ELF-1 (cell line): Measurements from ENCODE around the gene ERFL.

Experiments
- DNase-seq: peaks from one replicate; pipeline ENCODE4 v3.0.0-alpha.2; 2016; ENCODE audit warnings: low read depth, low spot score

Gene ERFL

DNA sequence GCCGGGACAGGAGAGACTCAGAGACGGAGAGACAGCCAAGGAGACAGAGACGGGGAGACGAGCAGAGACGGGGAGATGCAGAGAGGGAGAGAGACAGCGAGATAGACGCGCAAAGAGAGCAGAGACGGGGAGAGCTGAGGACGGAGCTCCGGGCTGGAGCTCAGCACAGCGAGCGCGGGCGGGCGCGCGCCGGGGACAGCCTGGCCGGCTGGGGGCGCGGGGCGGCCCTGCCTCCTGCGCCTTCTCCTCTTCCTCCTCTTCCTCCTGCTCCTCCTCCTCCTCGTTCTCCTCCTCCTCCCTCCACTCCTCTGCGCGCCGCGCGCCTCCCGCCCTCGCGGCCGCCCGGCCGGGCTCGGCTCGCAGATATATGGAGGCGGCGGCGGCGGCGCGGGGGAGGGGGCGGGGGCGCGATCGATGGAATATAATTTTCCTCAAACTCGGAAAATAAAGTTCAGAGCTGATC is at the start of gene ERFL:
Gene ERFL (minus strand): TSS at position 229 of the 463 bp plus-strand sequence. CDS start 15,530 bp downstream, outside the sequence.
- DNase-seq = no peak

DNA sequence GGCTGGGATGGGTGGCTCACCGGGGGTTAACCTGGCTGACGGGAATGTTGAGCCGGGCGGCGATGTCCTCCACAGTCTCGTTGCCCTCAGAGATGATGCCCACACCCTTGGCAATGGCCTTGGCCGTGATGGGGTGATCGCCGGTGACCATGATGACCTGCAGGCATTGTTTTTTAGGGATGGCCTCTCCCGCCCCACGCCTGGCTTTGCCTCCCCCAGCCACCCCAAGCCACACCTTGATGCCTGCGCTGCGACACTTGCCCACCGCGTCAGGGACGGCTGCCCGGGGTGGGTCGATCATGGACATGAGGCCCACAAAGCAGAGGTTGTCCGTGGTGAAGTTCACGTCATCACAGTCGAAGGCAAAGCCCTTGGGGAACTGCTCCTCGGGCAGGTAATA is 49.7 kb upstream of the ERFL start:
- no peak for DNase-seq

DNA sequence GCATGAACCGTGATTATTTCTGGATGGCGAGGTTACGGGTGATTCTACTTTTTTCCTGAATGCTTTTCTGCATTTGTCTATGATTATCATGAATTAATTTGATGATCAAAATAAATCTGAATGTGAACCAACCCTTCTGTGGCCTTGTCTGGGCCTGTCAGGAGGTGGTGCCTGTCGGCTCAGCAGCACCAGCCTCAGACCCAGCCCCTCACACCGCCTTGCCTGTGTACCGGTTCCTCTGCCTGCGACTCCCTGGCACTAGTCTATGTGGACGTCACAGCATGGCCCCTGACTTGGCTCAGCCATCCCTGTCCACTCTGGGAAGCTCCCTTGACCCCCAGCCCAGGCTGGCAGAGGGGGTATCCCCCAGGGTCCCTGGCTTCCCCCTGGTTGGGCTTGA is 46.4 kb upstream of the ERFL start:
- no peak for DNase-seq

DNA sequence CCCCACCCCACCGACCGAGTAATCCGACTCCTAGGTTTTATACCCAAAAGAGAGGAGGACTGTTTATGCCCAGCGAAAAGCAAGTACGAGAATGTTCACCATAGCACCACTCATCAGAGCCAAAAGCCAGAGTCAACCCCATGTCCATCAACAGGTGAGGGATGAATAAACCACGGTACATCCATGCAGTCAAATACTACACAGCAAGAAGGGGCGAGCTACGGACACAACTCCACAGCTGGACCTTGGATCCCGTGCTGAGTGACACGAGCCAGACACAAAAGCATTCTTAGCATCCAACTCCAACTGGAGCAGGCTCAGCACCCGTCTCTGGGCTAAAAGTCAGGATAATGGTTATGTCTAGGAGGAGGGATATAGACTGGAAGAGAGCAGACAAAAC is 43.1 kb upstream of the ERFL start:
- DNase-seq = no peak

DNA sequence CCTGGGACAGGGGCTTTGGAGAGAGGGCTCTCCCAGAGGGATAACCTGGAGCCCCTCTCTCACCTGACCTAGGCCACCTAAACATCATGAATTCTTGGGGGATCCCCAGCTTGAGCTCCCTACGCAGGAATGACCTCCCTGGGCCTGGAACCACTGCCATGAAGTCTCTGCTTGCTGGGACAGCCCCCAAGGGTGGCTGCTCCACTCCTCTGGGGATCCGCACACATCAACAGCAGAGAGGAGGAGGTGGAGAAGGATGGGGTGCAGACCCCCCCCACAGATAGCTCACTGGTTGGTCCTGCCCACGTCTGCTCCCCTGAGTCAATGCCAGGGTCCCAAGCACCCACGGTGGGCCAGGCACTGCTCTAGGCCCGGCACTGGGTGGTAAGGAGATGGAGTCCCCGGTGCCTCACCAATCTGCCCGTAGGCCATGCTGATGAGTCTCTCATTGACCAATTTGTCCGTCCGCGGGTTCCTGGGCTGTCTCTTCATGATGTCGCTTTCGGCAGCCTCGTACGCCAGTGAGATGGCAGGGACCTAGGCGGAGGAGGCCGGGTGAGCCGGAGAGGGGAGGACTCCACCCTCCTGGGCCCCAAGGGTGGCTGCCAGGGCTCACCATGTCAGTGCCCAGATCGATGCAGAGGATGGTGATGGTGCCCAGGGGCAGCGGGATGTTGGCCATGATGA is 41.7 kb upstream of the ERFL start:
- no peak for DNase-seq

DNA sequence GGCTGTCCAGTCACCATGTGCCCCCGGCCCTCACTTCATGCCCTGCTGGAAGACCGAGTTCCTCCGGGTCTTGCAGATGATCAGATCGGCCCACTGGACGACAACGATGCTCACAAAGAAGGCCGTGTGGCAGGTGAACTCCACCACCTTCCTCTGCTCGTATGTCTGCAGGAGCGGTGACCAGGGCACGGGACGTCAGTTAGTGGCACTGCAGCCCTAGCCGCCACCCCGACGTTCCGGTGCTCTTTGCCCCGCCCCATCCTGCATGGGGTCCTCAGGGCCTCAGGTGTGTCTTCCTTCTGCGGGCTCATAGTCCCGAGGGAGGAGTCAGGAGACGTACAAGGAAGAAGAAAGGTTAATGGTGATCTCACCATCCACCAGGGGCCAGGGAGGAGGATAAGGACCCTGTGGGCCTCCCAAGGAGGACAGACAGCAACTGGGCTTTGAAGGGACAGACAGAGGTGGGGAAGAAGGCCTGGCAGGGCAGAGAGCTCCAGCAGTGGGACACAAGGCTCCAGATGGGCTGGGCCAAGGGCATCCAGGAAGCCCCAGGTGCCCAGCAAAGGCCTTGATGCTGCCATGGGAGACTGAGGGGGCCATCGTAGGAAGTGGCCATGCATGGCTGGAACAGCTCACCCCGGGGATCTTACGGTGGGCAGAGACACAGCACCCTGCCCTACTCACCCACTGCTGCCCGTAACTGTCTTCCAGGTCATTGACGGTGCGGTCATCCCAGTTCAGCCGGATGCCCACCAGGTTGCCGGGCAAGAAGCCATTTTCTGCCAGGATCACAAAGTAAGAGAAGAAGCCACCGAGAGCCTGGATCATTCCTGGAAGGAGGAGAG is 40.7 kb upstream of the ERFL start:
- no peak for DNase-seq

DNA sequence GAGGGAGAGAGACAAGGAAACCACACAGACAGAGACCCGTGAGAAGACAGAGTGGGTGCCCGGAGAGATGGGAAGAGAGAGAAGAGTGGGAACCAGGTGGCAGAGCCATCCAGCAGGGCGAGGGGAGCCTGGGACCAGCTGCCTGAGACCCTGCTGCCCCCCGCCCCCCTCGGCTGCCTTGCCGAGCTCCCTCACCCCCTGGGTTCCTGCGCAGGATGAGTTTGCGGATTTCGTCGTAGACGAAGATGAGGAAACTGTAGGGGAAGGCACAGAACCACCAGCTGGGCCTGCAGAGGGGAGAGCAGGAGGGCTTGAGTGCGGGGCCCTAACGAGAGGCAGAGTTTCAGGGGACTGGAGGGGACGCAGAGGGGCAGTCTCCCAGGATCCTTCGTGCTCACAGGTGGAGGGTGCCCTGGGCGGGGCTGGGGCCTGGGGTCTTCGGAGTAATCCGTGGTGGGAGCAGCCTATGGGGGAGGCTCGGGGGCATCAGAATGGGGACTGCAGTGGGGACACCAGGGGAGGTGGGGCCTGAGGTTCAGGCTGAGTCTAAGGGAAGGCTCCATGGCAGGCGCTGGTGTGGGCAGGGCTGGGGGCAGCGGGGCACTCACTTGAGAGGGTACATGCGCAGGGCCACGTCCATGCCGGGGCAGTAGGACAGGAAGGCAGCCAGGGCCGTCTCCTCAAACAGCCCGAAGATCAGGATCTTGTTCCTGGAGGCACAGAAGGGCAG is 39.0 kb upstream of the ERFL start:
- no peak for DNase-seq

DNA sequence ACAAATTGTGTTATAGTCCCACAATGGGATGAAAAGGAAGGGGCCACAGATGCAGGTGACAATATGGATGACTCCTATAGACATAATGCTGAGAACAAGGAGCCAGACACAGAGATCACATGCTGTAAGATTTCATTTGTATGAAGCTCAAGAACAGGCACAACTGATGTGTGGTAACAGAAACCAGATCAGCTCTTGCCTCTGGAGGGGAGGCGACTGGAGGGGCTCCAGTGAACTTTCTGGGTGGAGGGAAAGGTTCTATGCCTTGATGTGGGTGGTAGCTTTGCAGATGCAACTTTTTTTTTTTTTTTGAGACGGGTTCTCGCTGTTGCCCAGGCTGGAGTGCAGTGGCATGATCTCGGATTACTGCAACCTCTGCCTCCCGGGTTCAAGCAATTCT is 36.9 kb upstream of the ERFL start:
- DNase-seq = no peak

DNA sequence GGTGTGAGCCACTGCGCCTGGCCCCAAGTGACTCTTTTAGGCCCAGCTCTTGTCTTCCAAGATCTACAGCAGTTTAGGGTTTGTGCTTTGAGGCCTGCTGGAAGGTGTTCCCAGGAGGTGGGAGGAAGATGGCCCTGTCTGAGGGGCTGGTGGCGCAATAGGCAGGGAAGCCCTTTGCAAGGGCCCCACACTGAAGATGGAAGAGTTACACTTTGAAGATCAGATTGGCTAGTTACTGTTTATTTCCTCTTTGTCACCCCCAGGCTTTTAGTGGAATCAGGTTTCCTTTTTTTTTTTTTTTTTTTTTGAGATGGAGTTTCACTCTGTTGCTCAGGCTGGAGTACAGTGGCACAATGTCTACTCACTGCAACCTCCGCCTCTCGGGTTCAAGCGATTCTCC is 32.7 kb upstream of the ERFL start:
- peak; percentile 24 for DNase-seq

DNA sequence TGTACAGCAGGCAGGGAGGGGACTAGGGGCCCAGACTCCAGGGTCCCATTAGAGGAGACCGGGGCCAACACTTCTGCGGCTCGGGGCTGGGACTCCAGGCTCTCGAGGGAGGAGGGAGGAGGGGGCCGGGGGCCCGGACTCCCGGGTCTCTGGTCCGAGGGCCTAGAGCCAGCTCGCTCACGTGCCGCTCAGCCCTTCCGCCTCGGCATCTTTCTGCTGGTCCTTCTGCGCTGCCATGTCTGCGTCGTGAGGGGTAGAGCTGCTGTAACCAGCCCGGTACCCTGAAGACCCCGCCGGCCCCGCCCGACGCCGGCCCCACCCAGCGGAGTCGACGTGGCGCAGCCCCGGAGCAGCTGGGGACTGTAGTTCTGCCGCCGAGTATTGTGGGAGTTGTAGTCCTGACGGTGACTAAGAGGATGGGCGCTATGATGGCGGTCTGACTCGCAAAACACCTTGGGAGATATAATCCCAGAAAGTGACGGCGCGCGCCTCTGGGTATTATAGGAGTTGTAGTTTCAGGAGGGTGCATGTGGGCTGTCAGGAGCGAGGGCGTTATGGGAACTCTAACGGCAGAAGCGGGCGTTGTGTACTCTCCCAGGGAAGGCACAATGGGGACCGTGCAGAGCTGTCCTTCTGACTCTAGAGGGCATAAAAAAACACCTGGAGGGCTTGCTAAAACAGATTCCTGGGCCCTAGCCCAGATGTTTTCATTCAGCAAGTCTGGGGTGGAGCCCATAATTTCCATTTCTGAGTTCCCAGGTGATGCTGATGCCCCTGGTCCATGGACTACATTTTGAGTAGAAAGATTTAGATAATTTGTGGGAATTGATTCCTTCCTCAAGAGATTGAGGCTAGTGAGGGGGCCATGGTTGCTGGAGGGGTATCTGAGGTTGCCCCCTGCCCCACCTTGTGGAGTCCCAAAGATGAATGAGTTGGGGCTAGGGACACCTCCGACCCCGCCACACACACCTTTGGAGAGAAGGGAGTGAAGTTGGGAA is 31.1 kb upstream of the ERFL start, which contains the start of gene RABAC1:
Gene RABAC1 (minus strand): TSS at position 266 of the 998 bp plus-strand sequence. CDS start 29 bp downstream, at position 237.
- peak; percentile 96 for DNase-seq

DNA sequence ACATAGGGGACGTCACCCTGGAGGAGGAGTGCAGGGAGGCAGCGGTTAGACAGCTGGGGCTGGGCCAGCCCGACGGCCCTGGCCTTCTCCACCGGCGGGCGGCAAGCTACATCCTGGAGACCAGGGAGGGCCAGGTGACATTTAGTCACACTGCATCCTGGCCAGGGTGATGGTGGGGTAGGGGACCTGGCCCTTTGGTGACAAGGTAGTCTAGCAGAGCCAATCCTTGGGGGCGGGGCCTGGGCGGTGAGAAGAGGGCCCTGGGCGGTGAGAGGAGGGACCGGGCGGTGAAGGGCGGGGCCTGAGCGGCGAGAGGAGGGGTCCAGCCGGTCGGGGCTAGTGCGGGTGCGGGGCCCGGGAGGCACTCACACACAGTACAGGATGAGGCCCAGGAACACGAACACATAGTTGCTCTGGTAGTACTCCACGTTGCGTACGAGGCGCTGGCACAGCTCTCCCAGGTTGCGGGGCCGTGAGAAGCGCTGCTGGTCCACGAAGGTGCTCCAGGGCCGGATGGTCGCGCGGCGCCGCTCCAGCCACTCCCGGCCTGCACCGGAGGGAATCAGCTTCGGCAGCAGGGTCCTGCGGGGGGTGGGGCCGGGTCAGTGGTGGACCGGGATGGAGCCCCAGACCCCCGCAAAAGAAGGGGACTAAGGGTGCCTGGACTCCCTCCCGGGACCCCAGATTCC is 30.3 kb upstream of the ERFL start:
- DNase-seq = peak; percentile 92

DNA sequence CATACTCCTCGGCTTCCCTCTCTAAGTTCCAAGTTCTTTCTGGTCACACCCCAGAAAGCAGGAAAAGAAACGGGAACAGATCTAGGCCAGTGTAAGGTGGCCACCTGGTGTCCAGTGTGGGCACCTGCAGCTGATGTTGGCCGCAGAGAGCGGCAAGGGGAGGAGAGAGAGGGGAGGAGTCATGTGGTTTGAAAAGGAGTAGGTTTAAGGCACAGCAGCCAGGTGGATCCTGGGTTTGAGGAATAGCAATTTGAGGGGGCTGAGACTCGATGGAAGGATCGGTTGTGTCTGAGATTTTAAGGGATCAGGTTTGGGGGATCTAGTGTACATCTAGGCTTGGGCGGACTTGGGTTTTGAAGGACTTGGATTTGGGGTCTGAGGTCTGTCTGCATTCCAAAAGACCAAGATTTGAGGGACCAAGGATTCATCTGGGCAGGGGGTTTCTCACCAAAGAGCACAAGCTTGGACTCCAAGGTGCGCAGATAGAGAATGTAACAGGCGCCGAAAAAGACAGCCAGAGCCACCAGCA is 29.7 kb upstream of the ERFL start:
- peak; percentile 94 for DNase-seq

DNA sequence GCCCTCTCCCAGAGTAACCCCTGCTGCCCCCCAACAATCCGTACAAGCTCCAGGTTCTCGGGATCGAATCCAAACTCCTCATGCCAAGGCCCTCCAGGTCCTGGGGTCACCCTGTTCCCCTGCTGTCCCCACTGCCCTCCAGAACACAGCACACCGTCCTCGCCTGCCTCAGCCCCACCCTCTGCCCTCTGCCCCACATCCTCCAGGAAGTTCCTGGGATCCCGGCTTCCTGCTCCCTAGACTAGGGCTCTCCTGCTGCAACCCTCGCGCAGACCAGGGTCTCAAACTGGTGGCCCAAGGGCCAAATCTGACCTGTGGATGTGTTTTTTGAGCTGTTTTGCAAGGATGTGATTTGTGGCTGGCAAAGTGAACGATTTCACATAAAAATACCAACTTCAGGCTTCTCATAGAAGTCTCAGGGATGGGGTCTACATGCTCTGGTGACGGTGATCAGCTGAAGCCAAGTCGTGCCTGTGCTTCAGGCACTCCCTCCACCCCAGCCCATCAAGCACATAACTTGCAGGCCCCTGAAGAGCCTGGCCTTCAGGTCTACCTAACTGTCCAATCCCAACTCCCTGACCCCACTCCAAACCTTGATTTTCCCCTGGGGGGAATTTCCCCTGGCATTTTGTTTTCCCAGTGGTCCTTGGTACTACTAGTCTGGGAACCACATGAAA is 29.1 kb upstream of the ERFL start:
- DNase-seq = no peak

DNA sequence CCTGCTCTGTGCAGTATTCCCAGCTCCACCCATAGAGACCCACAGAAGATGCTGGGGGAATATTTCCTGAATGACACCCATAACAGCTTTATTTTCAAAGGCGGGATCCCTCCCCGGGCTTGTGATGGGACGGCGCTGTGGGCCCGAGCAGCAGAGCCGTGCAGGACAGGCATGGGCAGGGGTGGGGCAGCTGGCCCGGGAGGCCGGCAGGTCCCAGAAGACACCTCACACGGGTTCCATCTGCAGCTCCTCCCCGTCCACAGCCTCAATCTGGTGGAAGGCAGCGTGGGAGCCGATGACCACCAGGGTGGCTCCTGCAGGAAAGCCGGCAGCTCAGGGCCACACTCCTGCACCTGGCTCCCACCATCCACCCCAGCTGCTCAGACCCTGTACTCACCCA is 28.4 kb upstream of the ERFL start:
- no peak for DNase-seq

DNA sequence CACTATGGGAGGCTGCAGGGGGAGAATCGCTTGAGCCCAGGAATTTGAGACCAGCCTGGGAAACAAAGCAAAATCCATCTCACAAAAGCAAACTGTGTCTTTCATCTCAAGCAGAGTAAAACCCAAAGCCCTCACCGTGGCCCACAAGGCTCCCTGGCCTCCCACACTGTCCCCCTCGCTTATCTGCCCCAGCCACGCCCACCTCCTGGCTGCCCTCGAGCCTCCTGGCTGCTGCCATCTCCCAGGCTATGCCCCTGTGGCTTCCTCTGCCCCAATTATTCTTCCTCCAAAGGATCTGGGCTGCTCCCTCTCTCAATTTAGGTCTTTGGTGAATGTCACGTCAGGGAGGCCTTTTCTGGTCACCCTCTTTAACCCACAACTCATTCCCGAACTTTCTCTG is 27.3 kb upstream of the ERFL start:
- DNase-seq = no peak

DNA sequence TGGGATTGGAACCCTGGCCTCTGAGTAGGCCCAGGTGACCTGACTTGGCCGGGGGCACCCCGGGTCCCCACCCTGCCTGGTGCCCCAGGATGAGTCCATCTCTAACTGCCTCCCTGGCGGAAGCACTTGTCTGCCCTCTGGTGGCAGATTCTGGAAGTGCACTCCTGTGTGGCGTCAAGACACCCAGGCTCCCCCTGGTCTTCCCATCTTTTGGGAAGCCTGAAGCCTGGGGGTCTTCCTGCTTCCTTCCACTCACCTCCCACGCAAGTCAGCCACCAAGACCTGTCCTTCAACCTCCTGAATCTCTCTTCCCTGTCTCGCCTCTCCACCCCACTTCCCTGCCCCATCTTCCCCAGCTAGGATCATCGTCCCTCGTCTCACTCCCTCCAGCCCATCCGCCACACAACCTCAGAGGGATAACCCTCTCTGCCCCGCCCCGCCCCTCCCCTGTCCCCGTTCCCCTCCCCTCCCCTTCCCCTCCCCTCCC is 23.5 kb upstream of the ERFL start:
- peak; percentile 90 for DNase-seq

DNA sequence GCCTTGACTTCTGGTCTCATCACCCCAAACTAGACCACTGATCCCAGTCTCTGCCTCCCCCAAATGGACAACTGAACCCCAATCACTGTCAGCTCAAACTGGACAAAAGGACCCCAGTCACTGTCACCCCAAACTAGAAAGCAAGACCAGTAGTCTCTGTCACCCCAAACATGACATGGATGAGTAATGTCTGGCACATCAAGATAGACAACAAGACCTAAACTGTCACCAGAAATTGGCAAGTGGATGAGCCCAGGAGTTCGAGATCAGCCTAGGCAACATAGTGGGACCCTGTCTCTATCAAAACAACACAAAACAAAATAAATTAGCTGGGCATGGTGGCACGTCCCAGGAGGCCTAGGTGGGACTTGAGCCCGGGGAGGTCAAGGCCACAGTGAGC is 18.8 kb upstream of the ERFL start:
- DNase-seq = no peak

DNA sequence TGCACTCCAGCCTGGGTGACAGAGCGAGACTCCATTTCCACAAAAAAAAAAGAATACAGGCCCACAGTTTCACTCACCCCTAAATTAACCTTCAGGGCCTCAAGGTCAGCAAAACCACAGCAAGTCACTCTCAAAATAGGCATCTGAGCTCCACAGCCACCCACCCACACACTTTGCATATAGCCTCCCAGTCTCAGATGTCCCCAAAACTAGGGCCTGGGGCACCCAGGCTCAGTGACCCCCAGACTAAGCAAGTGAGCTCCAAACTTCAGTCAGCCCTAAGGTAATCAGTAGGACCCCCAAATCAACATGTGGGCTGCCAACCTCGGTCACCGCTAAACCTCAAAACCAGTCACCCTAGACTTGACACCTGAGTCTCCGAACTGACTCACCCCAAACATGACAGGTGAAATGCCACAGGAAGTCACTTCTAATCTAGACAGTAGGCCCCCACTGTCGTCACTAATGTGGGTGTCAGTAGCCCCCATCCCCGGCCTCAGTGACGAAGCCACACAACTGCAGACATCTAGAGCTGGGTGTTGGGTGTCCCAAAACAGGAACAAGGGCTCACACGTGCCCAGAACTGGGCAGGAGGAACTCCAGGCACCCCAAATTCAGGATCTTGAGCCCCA is 17.0 kb upstream of the ERFL start:
- DNase-seq = no peak

DNA sequence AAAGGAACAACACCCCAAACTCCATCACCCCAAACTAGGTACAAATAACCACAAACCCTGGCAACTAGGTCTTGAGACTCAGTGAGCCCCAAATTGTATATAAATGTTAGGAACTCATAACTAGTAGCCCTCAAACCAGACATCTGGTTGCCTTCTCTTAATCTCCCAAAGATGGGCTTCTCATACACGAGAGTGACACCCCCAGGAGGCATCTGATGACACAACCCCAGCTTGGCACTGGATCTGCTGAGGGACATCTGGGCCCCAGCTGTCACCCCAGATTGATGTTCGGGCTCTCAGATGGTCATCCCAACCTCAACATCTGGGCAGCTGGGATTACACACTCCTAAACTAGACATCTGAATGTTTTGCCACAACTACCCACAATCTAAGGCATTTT is 16.1 kb upstream of the ERFL start:
- no peak for DNase-seq
